HuH-7 (cell line): ENCODE results near the gene TMEM238.

Source experiments
- DNase-seq: peaks from one replicate; pipeline ENCODE4 v3.0.0; 2011; ENCODE audit warnings: low spot score

Gene TMEM238

DNA sequence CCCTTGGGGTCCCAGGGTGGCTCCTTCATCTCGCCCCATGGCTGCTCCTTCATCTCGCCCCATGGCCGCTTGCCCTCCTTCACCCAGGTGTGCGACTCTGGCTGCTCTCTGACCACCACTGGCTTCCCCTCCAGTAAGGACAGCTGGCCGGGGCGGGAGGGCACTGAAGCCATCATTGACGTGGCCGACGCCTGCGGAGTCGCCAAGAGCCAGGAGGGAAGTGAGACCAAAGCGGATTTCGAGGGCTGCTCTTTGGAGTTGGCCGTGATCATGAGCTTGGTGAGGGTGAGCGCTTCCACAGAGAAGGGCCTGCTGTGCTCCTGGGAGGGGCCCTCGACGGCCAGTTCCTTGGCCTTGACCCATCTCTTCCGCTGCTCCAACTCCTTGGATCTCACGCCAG, 25.6 kb downstream of the TMEM238 start:
- DNase-seq = no peak

DNA sequence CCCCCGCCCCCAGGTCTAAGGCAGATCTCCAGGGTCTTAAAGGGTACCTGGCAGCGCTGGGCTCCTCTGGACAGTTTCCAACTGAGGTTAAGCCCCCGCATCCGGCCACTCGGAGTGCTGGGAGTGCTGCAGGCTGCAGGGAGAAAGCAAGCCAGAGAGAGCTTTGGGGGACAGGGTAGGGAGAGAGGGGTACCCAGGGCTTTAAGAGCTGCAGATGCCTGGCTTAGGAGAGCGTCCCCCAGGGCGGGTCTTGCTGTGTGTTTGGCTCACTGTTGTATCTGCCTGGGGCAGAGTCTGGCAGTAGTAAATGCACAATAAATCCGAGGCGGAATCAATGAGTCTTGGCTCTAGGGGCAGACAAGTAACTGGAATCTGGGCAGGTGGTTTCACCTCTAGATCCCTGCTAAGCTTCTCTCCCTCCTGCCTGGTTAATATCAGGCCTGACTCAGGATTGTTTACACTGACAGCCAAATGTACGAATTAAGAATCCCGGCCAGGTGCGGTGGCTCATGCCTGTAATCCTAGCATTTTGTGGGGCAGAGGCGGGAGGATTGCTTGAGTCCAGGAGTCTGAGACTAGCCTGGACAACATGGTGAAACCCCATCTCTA, 28.8 kb downstream of the TMEM238 start:
- no peak for DNase-seq

DNA sequence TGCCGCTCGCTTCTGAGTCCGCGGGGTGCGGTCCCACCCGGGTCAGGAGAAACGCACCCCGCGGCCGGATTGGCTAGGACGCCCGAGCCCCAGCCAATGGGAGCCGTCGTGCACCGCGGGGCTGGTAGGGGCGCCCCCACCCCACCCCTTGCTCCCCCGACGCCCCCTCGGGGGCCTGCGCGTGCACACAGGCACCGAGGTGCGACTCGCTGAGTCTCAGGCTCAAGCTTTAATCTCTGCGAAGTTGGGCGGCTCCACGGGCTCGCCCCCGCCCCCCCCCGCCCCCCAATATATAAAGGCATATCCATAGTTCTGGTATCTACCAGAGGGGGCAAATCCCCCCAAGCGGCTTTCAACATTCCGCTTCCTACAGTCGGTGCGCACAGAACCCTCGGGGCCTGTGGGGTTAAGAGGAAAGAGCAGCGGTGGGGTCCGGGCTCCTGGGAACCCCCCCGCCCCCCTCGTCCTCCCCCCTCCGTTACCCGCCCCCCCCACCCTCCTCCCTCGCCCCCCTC, 29.3 kb downstream of the TMEM238 start, which contains the start of gene COX6B2:
COX6B2 (minus strand) TSS at position 22 of the 515 bp plus-strand sequence. CDS start 198 bp downstream, outside the sequence.
- no peak for DNase-seq

DNA sequence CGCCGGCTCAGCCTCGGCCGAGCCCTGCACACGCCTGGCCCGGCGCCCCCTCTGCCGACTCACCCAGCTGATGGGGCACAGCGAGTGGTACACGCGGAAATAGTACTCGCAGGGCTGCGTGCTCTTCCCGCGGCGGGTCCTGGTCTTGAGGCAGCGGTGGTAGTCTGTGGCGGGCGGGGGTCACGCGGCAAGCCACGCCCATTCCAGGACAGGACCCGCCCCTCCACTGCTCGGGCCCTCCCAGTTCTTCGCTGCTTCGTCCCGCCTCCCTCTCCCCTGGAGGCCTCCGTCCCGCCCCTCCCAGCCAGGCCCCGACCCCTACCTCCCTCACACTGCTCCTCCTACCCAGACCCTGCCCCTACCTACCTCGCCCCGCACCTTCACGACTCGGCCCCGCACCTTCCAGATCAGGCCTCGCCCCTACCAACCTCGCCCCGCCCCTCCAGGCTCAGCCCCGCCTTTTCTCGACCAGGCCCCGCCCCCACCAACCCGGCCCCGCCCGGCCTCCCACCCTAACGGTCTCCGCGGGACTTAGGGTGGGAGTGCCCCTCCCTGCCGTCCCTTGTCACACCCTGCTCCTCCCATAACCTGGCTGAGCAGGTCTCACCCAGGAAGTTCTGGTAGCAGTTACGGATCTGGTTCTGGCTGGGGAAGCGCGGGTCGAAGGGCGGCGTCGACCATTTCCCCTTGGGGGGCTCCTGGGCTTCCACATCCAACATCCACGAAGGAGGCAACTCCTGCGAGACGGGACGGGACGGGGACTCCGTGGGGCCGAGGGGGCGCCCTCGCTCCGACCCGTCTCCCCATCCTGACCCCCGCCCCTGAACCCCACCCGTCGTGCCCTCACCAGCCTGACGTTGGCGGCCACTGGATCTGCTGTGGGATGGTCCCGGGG, 30.0 kb downstream of the TMEM238 start:
- peak; percentile 93 for DNase-seq

DNA sequence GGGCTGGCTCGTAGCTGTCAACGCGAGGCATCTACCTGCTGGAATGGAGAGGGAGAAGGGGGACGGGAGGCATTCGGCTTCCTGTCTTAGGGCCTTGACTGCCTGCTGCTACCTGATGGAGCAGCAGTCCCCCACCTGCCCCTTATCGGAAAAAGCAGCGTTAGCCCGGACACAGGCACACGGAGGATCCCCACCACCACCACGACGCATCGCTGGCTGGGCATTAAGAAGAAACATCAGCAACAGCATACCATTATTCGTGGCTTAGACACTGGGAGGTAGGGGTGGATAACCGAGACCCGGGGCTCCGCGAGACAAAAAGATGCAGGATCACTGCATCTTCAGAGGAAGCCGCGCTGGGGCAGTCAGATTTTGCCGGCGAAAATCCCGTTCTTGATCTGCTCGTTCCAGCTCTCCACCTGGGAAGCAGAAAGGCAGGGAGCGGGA, 30.7 kb downstream of the TMEM238 start:
- no peak for DNase-seq

DNA sequence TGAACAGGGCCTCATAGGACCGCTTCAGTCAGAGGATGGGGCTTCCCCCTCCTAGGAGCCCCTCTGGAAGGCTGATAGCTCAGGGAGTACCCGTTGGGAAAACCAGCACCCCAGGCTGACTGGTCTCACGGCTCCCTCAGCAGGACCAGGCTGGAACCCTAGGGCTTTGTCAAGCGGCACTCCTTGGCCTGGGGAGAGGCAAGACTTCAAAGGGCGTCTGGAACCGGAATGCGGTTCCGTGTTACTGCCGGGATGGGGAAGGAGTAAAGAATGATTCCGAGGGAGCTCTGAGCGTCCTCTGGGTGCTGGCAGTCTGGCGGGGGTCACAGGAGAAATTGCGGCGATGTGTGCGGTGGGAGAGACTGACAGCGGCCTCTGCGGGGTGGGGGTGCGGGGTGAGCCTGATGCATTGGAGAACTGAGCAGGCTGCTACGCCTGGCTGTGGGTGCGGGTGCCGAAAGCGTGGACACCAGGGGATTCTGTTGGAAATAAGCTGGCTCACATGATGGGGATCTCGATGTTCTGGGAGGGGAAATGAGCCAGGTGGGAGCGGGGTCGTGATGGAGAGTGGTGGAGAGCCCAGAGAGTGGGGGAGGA, 31.4 kb downstream of the TMEM238 start:
- no peak for DNase-seq

DNA sequence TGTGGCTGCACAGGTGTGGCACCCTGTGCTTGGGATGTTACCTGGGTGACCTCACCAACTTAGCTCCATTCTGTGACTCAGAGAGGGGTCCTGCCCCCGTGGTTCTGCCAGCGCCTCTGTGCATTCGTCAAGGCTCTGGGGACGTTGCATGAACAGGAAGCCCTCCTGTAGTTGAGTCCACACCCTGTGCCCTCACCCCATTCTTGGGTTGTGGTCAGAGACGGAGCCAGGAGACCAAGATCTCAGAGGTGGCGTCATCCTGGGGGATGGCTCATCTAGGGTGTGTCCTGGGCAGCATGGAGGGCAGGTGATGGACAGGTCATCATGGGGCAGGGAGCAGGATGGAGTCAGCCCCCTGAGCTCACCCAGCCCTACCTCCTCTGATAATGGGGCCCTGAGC, 32.1 kb downstream of the TMEM238 start:
- no peak for DNase-seq

DNA sequence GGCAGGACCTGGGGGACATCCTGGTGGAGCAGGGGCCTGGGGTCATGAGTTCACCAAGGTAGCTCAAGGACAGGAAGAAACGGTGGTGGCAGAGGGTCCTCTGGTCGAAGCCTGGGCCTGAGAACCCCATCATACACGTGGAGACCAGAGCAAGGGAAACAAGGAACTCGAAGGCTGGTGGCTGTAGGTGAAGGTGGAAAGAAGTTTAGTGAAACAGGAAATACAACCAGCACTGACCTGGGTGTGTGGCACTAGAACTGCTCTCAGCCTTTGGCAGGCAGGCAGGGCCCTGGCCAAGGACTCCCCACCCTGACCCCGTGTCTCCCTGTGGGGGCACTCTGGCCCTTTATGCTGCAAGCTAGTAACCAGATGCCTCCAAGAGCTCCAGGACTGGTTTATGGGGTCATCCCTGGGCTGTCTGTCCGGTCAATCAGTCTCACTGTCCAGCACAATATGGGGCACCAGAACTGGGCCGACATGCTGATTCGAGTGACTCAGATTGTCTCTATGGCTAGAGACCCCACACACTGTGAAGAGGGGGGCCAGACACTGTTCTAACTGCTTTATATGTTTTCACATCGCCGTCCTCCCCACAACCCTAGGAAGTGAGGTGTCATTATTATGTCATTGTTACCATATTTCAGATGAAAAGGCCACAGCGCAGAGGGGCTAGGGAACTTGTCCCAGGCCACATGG, 33.3 kb downstream of the TMEM238 start:
- no peak for DNase-seq

DNA sequence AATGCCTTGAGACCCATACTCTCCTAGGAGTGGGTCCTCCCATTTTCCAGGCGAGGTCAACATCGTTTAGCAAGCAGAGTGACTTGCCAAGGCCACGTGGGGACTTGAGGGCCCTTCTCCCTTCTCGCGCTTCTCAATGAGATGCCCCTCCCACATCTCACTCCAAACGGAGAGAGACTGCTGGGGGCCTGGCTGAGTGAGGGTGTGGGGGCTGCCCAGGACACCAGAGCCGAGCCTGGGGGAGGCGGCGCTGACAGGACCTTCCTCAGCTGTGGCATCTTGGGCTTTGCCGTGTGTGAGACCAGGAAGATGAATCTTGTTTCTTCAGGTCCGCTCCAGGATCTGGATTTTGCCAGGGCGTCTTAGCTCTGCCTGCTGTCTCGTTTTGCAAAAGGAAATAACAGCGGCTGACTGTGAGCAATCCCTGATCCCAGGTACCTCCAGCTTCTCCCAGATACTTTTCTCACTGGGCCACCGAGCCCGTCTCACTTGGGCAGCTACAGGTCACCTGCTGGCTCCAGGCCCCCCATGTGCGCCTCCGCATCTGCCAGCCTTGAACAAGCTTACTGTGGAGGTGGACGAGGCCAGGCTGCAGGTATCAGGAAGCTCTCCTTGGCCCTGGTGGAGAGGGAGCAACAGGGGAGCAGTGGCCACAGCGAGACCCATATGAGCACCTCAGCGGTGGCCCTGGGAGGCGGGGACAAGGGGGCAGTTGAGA, 35.6 kb downstream of the TMEM238 start:
- no peak for DNase-seq

DNA sequence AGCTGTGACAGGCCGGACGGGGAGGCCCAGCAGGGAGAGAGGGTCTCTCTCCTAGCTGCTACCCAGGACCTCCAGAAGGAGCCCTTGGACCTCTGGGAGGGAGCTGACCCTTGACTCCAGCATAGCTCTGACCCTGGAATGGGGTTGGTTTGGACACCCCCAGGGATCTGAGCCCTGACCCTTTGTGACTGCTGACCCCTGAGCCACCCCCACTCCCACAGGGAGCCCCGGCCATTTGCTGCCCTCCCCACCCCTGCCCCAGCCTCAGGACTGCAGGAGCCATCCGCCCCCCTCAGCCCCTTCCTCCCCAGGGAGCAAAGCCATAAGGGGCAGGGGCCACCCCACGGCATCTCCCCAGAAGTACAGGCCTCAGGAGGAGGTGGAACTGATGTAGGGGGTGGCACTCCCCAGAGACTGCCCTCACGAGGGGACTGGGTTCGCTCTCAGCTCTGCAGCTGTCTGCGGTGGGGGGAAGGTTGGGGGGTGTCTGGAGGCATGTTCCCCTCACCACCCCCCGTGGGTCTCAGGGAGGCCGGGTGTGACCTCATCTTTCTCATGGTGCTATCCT, 36.6 kb downstream of the TMEM238 start:
- no peak for DNase-seq

DNA sequence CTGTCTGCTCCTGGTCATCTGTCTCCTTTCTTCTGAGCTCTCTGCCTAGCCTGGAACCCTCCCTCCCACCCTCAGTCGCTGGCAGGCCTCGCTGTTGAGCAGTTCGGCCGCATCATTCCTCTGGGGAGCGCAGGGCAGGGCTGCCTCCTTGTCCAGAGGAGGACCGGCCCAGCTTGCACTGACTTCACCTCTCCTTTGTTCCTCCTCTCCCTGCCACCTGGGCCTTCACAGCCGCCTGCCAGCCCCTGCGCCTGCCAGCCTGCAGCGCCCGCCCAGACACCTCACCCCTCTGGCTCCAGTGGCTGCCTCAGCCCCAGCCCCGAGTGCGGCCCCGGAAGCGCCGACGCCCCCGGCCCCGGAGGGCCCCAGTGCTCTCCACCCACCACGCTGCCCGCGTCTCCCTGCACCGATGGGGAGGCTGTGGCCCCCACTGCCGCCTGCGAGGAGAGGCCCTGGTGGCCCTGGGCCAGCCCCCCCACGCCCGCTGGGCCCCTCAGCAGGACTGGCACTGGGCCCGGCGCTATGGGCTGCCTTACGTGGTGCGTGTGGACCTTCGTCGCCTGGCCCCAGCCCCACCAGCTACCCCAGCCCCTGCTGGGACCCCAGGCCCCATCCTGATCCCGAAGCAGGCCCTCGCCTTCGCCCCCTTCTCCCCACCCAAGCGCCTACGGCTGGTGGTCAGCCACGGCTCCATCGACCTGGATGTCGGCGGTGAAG, 37.2 kb downstream of the TMEM238 start:
- DNase-seq = no peak

DNA sequence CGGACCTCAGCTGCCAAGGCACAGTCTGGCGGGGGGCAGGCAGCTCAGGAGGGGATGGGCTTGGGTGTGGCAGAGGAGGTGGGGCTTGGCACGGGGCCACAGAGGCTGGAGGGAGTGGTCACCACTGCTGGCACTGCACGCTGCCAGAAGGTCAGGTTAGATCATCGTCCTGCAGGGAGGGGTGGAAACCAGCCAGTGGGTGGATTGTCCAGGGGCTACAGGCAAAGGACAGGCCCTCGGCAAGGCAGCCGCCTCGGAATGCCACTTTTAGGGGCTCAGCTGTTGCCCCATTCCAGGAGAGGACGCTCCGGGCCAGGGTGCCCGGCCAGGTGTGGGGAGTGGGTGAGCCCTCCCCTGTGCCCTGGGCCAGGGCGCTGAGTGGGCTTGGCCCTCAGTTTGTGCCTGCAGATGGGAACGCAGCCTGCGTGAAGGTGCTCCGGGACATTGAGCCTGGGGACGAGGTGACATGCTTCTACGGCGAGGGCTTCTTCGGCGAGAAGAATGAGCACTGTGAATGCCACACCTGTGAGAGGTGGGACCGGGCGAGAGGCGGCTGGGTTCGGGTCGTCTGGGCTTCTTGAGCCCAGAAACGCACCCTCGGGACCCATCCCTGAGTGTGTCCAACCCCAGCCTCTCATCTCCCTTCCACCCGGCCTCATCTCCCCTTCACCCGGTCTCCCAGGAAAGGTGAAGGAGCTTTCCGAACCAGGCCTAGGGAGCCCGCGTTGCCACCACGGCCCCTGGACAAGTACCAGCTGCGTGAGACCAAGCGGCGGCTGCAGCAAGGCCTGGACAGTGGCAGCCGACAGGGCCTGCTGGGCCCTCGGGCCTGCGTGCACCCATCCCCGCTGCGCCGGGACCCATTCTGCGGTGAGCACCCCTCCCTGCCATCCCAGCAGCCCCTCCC, 38.0 kb downstream of the TMEM238 start:
- DNase-seq = no peak

DNA sequence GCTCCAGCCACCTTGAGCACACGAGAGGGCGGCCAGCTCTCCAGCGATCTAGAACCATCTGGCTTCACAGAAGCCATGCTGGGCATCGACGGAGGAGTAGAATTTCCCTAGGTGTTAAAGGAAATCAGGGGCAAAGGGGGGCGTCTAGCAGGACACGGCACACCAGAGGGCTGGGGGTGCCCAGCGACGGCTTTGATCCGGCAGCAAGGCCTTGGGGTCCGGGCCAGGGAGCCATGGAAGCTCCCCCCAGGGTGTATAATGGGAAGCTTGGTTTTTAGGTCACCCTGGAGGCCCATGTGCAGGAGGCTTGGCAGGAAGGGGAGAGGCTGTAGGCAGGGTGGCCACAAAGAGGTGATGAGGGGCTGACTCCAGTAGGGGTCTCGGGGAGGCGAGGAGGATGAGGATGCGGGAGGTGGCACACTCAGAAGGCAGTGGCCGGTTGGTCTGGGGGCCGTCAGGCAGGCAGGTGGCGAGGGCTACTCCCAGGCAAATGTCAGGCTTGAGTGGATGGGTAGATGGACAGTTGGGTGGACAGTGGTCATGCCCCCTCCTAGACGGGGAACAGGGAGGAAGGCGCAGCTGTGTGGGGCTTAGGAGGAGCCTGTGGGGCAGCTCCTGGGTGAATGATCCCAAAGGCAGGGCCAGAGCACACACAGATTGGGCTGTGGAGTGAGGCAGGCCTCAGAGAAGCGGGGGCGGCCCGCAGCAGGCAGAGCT, 38.8 kb downstream of the TMEM238 start:
- DNase-seq = no peak

DNA sequence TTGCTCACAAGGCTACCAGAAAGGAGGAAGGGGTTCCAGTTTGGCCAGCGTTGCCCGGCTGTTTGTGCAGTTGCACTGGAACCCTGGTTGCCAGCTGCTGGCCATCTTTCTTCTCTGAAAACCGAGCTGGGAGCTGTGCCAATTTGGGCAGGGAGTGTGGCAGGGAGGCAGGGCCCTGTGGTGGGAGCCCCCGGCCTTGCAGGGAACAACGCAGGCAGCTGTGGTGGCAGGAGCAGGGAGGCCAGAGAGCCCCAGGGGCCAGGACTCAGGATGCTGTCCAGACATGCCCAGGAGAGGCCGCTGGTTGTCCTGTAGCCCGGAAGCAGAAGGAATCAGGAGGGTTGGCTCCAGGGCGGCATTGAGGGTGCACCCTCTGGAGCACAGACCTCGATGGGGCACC, 39.6 kb downstream of the TMEM238 start:
- no peak for DNase-seq

DNA sequence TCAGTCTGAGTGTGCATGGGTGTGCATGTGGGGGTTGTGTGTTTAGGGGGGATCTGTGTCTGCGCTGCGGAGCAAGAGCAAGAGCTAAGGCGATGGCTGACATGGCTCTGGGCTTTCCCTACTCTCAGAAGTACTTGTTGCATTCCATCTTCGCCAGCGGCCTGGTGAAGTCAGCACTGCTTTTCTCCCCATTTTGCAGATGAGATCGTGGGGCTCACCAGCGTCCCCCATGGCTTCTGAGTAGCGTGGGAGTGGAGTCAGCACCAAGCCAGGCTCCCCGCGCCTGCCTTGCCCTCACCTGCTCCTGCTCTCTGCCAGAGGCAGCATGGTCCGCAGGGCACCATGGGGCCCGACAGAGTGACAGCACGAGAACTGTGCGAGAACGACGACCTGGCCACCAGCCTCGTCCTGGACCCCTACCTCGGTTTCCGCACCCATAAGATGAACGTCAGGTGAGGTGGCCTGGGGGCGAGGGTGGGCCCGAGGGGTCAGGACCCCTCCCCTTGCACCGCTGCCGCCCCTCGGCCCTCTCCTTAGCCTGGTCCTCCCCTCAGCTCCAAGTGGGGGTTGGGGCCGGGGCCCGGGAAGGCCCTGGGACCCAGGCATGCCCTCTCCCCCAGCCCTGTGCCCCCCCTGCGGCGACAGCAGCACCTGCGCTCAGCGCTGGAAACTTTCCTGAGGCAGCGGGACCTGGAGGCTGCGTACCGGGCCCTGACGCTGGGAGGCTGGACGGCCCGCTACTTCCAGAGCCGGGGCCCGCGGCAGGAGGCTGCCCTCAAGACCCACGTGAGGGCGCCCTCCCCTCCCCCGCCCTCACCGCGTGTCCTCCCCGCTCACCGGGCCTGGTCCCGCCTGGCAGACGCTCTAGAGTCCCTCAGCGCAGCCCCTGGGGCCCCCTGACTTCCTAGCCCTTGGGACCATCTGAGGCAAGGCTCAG, 42.2 kb downstream of the TMEM238 start:
- DNase-seq = no peak

DNA sequence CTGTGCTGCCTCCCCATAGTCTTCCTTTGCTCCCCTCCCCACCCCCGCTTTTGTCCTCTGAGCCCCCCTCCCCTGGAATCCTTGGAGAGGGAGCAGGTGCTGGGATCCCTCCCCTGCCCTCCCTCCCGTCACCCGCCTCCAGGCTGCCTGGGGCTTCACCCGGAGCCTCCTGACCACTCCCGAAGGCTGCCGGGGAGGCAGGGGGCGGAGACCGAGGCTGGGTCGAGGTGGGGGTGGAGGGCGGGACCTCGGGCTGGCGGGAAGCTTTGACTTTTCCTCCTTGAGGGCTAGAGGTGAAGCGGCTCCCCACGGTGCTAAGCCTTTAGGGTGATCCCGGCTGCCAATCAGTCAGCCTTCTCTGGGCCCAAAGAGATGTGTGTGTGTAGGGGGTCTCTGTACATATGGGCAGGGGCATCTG, 42.9 kb downstream of the TMEM238 start:
- DNase-seq = peak; percentile 96

DNA sequence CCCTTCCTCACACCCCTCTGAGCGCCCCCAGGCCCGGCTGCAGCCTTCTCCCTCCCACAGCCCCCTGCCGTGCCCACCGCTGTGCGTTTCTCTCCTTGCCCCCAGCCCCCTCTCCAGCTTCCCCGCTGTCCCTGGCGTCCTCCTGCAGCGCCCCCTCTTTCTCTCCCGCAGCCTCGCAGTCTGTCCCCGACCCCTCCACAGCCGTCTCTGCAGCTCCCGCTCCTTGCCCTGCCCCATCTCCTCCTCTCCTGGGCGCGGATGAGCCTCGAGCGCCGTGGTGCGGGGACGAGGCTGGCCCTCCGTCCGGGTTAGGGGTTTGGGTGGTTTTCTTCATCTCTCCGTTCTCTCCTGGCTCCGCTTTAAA, 43.3 kb downstream of the TMEM238 start:
- DNase-seq = no peak
